ENCODE measurements around the gene SLC46A1.

Gene SLC46A1

DNA sequence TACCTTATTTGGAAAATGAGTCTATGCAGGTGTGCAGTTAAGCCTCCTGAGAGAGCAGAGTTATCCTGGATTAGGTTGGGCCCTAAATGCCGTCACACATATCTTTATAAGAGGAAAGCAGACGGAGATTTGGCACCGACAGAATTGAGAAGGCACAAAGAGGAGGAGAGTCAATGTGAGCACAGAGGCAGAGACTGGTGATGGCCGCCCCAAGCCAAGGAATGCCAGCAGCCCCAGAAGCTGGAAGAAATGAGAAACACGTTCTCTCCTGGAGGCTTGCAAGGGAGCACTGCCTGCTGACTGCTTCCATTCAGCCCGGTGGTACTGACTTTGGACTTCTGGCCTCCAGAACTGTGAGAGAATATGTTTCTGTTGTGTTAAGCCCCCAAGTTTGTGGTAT lies 3.2 kb downstream of the SLC46A1 start:
- Histone ChIP-seq H3K9me3 (no peaks in the 10 kb centered on the region), H3K4me1 (ENCODE audit: control insufficient read depth in 1 of 2, insufficient read depth in 1 of 2, low read depth in 1 of 2, low read length in 1 of 2) (peaks cover 9 to 18% of the 10 kb centered on the region in 2 experiments), H3K27me3 (peaks cover 21% of the 10 kb centered on the region), H3K27ac (no peak overlapping the region), H3K36me3 (no peaks in the 10 kb centered on the region), H3K4me3 (ENCODE audit: low read depth in 1 of 2, low read length in 1 of 2) (no peak overlapping the region)
- TF ChIP-seq, protein P1, sequence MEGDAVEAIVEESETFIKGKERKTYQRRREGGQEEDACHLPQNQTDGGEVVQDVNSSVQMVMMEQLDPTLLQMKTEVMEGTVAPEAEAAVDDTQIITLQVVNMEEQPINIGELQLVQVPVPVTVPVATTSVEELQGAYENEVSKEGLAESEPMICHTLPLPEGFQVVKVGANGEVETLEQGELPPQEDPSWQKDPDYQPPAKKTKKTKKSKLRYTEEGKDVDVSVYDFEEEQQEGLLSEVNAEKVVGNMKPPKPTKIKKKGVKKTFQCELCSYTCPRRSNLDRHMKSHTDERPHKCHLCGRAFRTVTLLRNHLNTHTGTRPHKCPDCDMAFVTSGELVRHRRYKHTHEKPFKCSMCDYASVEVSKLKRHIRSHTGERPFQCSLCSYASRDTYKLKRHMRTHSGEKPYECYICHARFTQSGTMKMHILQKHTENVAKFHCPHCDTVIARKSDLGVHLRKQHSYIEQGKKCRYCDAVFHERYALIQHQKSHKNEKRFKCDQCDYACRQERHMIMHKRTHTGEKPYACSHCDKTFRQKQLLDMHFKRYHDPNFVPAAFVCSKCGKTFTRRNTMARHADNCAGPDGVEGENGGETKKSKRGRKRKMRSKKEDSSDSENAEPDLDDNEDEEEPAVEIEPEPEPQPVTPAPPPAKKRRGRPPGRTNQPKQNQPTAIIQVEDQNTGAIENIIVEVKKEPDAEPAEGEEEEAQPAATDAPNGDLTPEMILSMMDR (IDR thresholded peaks at IDR 0.05): no peak

DNA sequence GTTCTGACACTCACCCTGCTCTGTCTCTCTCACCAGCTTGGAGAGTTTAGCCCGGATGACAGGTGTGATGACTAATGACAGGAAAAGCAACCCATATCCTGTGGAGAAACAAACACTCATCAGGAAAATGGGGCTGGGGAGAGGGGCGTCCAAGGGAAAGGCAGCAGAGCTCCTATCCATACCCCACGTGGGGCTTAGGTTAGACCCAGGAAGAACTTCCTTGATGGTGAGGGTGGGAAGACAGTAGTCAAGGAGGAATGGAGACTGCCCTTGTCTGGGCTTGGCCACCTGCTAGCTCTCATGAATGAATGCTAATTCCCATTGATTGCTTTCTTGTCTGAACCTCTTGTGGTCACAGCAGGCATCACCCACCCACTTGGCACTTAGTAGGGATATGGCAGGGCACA lies 3.8 kb downstream of the SLC46A1 start:
- Histone ChIP-seq H3K9me3 (no peaks in the 10 kb centered on the region), H3K4me3 (ENCODE audit: low read depth in 1 of 2, low read length in 1 of 2) (no peak overlapping the region), H3K27ac (no peak overlapping the region), H3K36me3 (no peaks in the 10 kb centered on the region), H3K27me3 (peaks cover 21% of the 10 kb centered on the region), H3K4me1 (ENCODE audit: control insufficient read depth in 1 of 2, insufficient read depth in 1 of 2, low read depth in 1 of 2, low read length in 1 of 2) (peaks cover 9 to 18% of the 10 kb centered on the region in 2 experiments)
- TF ChIP-seq, protein P1 (IDR thresholded peaks at IDR 0.05): no peak

DNA sequence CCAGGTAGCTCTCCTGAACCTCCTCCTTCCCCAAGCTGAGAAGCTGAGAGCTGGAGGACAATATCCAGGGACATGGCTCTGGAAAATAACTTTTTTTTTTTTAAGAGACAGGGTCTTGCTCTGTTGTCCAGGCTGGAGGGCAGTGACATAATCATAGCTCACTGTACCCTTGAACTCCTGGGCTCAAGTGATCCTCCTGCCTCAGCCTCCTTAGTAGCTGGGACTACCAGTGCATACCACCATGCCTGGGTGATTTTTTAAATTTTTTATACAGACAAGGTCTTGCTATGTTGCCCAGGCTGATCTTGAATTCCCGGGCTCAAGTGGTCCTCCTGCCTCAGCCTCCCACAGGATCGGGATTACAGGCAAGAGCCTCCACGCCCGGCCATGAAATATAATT lies 6.2 kb downstream of the SLC46A1 start:
- H3K36me3 ChIP-seq: no peaks in the 10 kb centered on the region
- TF ChIP-seq, protein P1 (IDR thresholded peaks at IDR 0.05): no peak
- no peak overlapping the region for H3K27ac ChIP-seq
- H3K4me3 ChIP-seq (ENCODE audit: low read depth in 1 of 2, low read length in 1 of 2): no peak overlapping the region
- H3K4me1 ChIP-seq (ENCODE audit: control insufficient read depth in 1 of 2, insufficient read depth in 1 of 2, low read depth in 1 of 2, low read length in 1 of 2): peaks cover 0 to 7% of the 10 kb centered on the region in 2 experiments
- H3K27me3 ChIP-seq: no peaks in the 10 kb centered on the region
- H3K9me3 ChIP-seq: no peaks in the 10 kb centered on the region

DNA sequence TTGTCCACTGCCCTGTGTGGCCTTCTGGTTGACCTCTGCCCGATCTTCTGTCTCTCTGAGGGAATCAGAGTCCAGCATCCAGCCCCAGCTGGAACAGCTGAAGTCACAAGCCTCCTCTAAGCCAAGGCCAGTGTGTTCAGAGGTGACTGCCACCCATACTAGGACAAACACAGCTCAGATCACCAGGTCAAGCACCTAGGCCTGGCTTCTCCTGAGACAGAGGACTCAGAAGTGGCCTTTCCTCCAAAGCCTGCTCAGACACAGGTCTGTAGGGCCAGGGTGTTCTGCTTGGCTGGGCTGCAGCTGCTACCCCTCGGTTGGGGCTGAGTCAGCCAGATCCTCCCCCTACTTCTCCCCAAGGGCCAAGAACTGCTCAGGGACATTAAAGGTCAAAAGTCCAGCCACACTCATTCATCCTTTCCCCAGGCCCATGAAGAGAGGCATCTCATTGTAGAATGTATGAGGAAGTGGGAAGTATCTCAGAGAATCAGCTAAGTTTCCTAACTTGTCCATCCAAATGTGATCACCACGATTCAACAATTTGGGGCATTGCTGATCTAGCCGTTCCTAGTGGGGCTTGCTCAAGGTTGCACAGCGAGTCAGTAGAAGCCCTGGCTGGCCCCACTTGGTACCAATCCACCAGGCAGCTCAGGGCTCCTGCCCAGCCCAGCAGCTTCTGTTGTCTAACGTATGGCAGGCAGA lies 7.6 kb downstream of the SLC46A1 start:
- no peak overlapping the region for H3K27ac ChIP-seq
- H3K9me3 ChIP-seq: no peaks in the 10 kb centered on the region
- no peaks in the 10 kb centered on the region for H3K4me1 ChIP-seq (ENCODE audit: control insufficient read depth in 1 of 2, insufficient read depth in 1 of 2, low read depth in 1 of 2, low read length in 1 of 2)
- TF ChIP-seq, protein P1 (IDR thresholded peaks at IDR 0.05): no peak
- no peaks in the 10 kb centered on the region for H3K27me3 ChIP-seq
- no peaks in the 10 kb centered on the region for H3K36me3 ChIP-seq
- H3K4me3 ChIP-seq (ENCODE audit: low read depth in 1 of 2, low read length in 1 of 2): no peak overlapping the region

DNA sequence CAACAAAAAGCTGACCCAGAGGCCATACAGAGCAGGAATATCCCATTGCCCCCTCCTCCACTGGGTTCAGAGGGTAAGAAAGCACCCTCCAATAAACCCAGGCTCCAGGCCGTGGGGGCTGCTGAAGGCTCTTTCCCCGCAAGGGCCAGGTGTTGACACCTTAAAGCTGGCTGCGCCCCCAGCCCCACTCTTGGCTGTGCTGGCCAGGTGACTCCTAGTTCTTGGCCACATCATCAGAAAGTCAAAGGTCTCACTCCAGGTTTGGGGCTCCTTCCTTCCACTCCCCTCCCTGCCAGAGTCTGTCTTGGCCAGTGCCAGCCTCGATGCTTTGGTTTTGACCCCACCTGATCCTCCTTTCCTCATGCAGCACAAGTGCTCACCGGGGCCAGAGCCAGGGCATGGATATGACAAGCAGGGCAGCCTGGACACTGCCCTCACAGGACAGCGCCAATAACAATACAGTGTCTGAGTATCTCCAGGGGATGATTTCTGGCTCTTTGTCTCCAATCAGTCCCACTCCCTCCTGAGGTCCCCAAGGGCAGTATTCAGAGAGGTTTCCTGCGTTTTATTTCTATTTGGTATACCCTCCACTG lies 8.2 kb downstream of the SLC46A1 start:
- no peaks in the 10 kb centered on the region for H3K27me3 ChIP-seq
- H3K4me3 ChIP-seq (ENCODE audit: low read depth in 1 of 2, low read length in 1 of 2): no peak overlapping the region
- H3K4me1 ChIP-seq (ENCODE audit: control insufficient read depth in 1 of 2, insufficient read depth in 1 of 2, low read depth in 1 of 2, low read length in 1 of 2): no peaks in the 10 kb centered on the region
- H3K27ac ChIP-seq: no peak overlapping the region
- H3K9me3 ChIP-seq: no peaks in the 10 kb centered on the region
- TF ChIP-seq, protein P1 (IDR thresholded peaks at IDR 0.05): no peak
- H3K36me3 ChIP-seq: no peaks in the 10 kb centered on the region
